Hepatocyte (in vitro differentiated cells): ENCODE data around the gene CAMK4. TPM values are rescaled to one million over a fixed set of nuclear protein-coding genes. Genes with fewer than 3 reads are reported as not detected.
"Not testable (repeated sequence)": the region's sequence is repeated elsewhere in the genome, so short reads cannot be mapped to it uniquely, and the experiment has no call there.

Experiments used
- DNase-seq: peaks from one replicate; pipeline ENCODE4 v3.0.0-alpha.2; 2016; ENCODE audit warnings: low spot score
- H2AFZ ChIP-seq: fragments of 200-600 bp; sonication (generic); 2 replicates; pipeline ENCODE4 v1.6.0; 2016; ENCODE audit warnings: antibody characterized with exemption, mild to moderate bottlenecking
- H3K27ac ChIP-seq: fragments of 200-600 bp; sonication (generic); 2 replicates; pipeline ENCODE4 v1.5.1; 2016; ENCODE audit warnings: mild to moderate bottlenecking
- H3K27me3 ChIP-seq: fragments of 200-600 bp; sonication (generic); 2 replicates; pipeline ENCODE4 v1.6.1; 2016
- H3K36me3 ChIP-seq: fragments of 200-600 bp; sonication (generic); replicated peaks from 2 replicates; pipeline ENCODE4 v1.5.1; 2016; ENCODE audit warnings: low read depth; ENCODE audit not compliant: insufficient read depth
- H3K4me1 ChIP-seq: fragments of 200-600 bp; sonication (generic); 2 replicates; pipeline ENCODE4 v1.5.1; 2016; ENCODE audit warnings: mild to moderate bottlenecking, moderate library complexity; ENCODE audit not compliant: insufficient read depth
- H3K4me2 ChIP-seq: fragments of 200-600 bp; sonication (generic); 2 replicates; pipeline ENCODE4 v1.6.0; 2016
- H3K4me3 ChIP-seq: fragments of 200-600 bp; sonication (generic); 2 replicates; pipeline ENCODE4 v1.5.1; 2016; ENCODE audit warnings: mild to moderate bottlenecking
- H3K79me2 ChIP-seq: fragments of 200-600 bp; sonication (generic); 2 replicates; pipeline ENCODE4 v1.6.0; 2017; ENCODE audit warnings: mild to moderate bottlenecking
- H3K9me2 ChIP-seq: fragments of 200-600 bp; sonication (generic); replicated peaks from 2 replicates; pipeline ENCODE4 v1.6.0; 2017; ENCODE audit warnings: mild to moderate bottlenecking; ENCODE audit not compliant: insufficient read depth
- H3K9me3 ChIP-seq: fragments of 200-600 bp; sonication (generic); 2 replicates; pipeline ENCODE4 v1.5.1; 2016; ENCODE audit warnings: low read depth, mild to moderate bottlenecking
- H4K20me1 ChIP-seq: fragments of 200-600 bp; sonication (generic); 2 replicates; pipeline ENCODE4 v1.6.0; 2016; ENCODE audit warnings: mild to moderate bottlenecking; ENCODE audit not compliant: insufficient read depth, poor library complexity, severe bottlenecking
- CTCF ChIP-seq: fragments of 200-600 bp; sonication (generic); IDR thresholded peaks from 2 replicates; pipeline ENCODE4 v1.5.1; 2016; ENCODE audit warnings: antibody characterized with exemption, mild to moderate bottlenecking; ENCODE audit not compliant: poor library complexity
- EZH2 ChIP-seq: fragments of 200-600 bp; sonication (generic); IDR thresholded peaks from 2 replicates; pipeline ENCODE4 v1.6.1; 2016; ENCODE audit warnings: antibody characterized with exemption, mild to moderate bottlenecking, borderline replicate concordance
- EZH2phosphoT487 ChIP-seq: fragments of 200-600 bp; sonication (generic); IDR thresholded peaks from one replicate; pipeline ENCODE4 v1.6.1; 2018; ENCODE audit warnings: antibody characterized with exemption, mild to moderate bottlenecking, low read depth, moderate library complexity; ENCODE audit not compliant: unreplicated experiment, severe bottlenecking
- WGBS: methylation state at CpG from one replicate; pipeline ENCODE4 v1.1.6; 2016; ENCODE audit warnings: low lambda C conversion rate; ENCODE audit errors: missing lambda C conversion rate; 5-methylcytosine and 5-hydroxymethylcytosine counted together
- polyA plus RNA-seq: library from polyadenylated mRNA; unstranded; fragments of >200 nt; fragmentation: Nextera tagmentation; extraction: Ambion mirVana; gene quantifications from 2 replicates; pipeline ENCODE4 v1.2.1, GENCODE V29; 2016
- total RNA-seq: library from RNA; depleted of rRNA; stranded (reverse); fragments of >200 nt; gene quantifications from 2 replicates; pipeline ENCODE4 v1.2.3, GENCODE V29; 2014

Gene CAMK4
- total and polyA plus RNA-seq, 2 experiments from 2014 or later: 1.0 to 3.4 TPM

DNA sequence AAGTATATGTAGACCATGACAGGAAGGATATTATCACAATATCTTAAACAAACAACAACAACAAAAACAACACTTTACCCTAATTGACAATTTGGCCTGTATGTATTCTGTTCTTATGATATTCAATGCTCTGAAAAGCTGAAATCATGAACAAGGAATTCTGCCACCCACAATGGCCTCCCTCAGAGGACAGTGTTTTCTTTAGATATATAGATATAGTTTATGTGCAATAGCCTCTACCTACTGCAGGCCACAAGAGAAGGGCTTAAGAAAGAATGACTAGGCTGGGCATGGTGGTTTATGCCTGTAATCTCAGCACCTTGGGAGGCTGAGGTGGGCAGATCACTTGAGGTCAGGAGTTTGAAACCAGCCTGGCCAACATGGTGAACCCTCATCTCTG, 183.4 kb downstream of the CAMK4 start:
- Histone ChIP-seq H3K4me1 (no peaks in the 10 kb centered on the region), H3K27me3 (no peaks in the 10 kb centered on the region), H3K79me2 (no peaks in the 10 kb centered on the region), H3K4me3 (no peak overlapping the region), H3K9me3 (no peaks in the 10 kb centered on the region), H3K36me3 (no peaks in the 10 kb centered on the region), H2AFZ (no peak overlapping the region), H3K27ac (no peak overlapping the region), H3K4me2 (no peak overlapping the region), H3K9me2 (no peaks in the 10 kb centered on the region), H4K20me1 (no peaks in the 10 kb centered on the region)
- DNase-seq: no peak
- TF ChIP-seq EZH2 (no peak), CTCF (no peak), EZH2phosphoT487 (no peak)

DNA sequence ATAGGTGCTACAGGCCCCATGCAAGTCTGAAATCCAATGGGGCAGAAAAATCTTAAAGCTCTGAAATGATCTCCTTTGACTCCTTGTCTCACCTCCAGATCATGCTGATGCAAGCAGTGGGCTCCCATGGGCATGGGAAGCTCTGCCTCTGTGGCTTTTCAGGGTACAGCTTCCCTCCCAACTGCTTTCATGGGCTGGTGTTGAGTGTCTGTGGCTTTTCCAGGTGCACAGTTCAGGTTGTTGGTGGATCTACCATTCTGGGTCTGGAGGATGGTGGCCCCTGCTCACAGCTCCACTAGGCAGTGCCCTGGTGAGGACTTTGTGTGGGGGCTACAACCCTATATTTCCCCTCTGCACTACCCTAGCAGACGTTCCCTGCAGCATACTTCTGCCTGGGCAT, 184.6 kb downstream of the CAMK4 start:
- no peak overlapping the region for H2AFZ ChIP-seq
- 94% methylated on average over 1 of the region's 1 CpG for WGBS
- no peaks in the 10 kb centered on the region for H4K20me1 ChIP-seq
- H3K27ac ChIP-seq: no peak overlapping the region
- H3K9me3 ChIP-seq: no peaks in the 10 kb centered on the region
- H3K4me2 ChIP-seq: no peak overlapping the region
- no peak for DNase-seq
- H3K36me3 ChIP-seq: no peaks in the 10 kb centered on the region
- H3K4me1 ChIP-seq: no peaks in the 10 kb centered on the region
- no peaks in the 10 kb centered on the region for H3K9me2 ChIP-seq
- H3K27me3 ChIP-seq: peaks cover 2% of the 10 kb centered on the region
- no peak for TF ChIP-seq CTCF
- TF ChIP-seq EZH2phosphoT487: no peak
- no peak for TF ChIP-seq EZH2
- H3K4me3 ChIP-seq: no peak overlapping the region
- no peaks in the 10 kb centered on the region for H3K79me2 ChIP-seq

- H3K27ac ChIP-seq, H2AFZ ChIP-seq, H3K79me2 ChIP-seq, H3K9me3 ChIP-seq, H3K4me1 ChIP-seq, H3K9me2 ChIP-seq, H3K36me3 ChIP-seq, H3K27me3 ChIP-seq, H4K20me1 ChIP-seq, H3K4me2 ChIP-seq, DNase-seq, H3K4me3 ChIP-seq: not testable (repeated sequence)
These were observed 185.1 kb downstream of the CAMK4 start for GRCh38 chr5:111409266-111409665.

DNA sequence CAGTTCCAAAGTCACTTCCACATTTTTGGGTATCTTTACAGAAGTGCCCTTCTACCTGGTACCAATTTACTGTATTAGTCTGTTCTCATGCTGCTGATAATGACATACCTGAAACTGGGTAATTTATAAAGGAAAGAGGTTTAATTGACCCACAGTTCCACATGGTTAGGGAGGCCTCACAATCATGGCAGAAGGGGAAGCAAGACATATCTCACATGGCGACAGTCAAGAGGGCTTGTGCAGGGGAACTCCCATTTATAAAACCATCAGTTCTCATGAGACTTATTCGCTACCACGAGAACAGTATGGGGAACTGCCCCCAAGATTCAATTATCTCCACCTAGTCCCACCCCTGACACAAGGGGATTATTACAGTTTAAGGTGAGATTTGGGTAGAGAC, 185.9 kb downstream of the CAMK4 start:
- H3K9me2 ChIP-seq, H3K9me3 ChIP-seq, H3K27ac ChIP-seq, H3K27me3 ChIP-seq, H3K4me3 ChIP-seq, H3K36me3 ChIP-seq, H3K79me2 ChIP-seq, H3K4me1 ChIP-seq, H2AFZ ChIP-seq, H4K20me1 ChIP-seq, DNase-seq, H3K4me2 ChIP-seq: not testable (repeated sequence)
- WGBS: 97% methylated on average over 3 of the region's 3 CpGs

DNA sequence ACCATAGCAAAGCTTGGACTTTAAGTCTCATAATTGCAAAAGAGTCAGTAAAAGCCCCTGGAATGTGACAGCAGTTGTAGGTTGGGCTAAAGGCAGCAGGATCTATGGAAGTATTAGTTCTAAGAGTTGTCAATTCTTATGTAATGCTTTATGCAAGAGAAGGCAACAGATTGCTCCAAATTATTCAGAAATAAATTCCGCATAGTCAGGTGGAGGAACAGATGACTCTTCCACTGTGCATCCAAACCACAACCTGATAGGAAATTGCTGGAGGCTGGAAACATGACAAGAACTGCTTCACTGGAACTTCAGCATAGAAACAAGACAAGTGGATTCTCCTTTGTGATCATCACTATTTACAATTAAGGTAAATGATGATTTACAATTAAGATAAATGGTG, 187.1 kb downstream of the CAMK4 start:
- no peaks in the 10 kb centered on the region for H3K79me2 ChIP-seq
- no peak for DNase-seq
- no peaks in the 10 kb centered on the region for H3K36me3 ChIP-seq
- H3K27ac ChIP-seq: no peak overlapping the region
- TF ChIP-seq EZH2phosphoT487 (no peak), CTCF (no peak), EZH2 (no peak)
- H3K4me1 ChIP-seq: no peaks in the 10 kb centered on the region
- no peak overlapping the region for H3K4me2 ChIP-seq
- no peaks in the 10 kb centered on the region for H3K9me2 ChIP-seq
- WGBS: 93% methylated on average over 1 of the region's 1 CpG
- H2AFZ ChIP-seq: no peak overlapping the region
- no peaks in the 10 kb centered on the region for H4K20me1 ChIP-seq
- H3K27me3 ChIP-seq: peaks cover 2% of the 10 kb centered on the region
- no peak overlapping the region for H3K4me3 ChIP-seq
- no peaks in the 10 kb centered on the region for H3K9me3 ChIP-seq
